ENCODE results near the gene IMPA2.

Gene IMPA2

DNA sequence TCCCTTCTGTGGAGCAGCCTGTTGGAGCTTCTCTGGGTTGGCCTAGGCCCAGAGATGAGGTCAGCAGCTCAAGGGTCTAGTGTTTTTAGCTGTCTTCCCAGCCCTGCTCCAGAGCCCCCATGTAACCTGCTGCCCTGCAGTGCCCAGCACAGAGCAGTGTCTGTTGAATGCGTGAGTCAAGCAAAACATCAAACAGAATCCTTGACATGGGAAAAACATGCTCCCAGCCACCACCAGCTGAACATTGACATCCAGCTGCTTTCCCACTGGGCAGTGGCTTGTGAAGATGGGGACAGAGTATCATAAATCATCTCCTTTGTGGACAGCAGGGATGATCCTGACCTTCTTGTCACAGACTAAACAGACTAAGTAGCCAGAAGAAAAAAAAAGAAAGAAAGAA is 22.6 kb downstream of the IMPA2 start:
- no peak for DNase-seq (ENCODE audit: low read depth)
- no peak overlapping the region for H3K4me3 ChIP-seq (ENCODE audit: low read depth, low read length)
- TF ChIP-seq, protein P1, sequence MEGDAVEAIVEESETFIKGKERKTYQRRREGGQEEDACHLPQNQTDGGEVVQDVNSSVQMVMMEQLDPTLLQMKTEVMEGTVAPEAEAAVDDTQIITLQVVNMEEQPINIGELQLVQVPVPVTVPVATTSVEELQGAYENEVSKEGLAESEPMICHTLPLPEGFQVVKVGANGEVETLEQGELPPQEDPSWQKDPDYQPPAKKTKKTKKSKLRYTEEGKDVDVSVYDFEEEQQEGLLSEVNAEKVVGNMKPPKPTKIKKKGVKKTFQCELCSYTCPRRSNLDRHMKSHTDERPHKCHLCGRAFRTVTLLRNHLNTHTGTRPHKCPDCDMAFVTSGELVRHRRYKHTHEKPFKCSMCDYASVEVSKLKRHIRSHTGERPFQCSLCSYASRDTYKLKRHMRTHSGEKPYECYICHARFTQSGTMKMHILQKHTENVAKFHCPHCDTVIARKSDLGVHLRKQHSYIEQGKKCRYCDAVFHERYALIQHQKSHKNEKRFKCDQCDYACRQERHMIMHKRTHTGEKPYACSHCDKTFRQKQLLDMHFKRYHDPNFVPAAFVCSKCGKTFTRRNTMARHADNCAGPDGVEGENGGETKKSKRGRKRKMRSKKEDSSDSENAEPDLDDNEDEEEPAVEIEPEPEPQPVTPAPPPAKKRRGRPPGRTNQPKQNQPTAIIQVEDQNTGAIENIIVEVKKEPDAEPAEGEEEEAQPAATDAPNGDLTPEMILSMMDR (conservative IDR thresholded peaks at IDR 0.05; ENCODE audit: low read depth, low read length): no peak

DNA sequence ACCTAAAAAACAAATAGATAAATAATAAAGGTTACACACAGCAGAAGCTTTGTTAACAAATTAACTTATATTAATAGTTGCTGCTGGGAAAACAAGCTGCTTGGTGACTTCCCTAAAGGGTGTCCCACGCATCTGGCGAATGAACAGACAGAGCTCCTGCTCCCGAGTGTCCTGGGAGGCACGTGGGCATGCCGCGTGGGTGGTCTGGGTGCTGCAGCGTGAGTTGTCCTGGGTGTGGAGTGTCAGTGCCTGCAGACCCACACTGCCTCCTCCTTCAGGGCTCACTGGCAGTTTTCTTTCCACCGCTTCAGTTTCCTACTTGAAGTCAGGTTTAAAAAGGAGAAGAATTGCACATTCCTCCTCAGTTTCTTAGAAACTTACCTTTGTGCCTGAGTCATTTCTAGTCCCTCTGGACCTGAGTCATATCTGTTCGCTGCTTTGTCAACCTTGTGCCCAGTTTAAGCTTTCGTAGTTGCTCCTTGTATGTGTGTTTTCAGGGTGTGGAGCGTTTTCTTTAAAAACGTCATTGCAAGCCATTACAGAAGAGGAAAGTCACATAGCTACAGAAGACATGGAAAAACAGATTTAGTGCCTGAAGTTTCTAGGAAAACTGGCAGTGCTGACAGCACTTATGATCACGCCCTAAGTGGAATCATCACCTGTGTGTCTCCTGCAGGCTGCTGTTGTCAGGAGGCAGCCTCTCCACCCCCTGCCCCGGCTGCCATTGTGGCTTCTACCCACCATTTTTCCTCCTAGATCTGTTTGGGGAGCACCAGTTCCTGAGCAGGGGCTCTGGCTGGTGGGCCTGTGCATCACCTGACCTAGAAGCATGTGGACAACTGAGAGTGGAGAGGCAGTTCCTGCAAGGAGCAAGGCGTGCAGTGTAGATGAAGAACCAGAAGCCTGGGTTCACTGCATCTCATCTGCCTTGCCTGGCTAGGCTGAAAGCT is 24.5 kb downstream of the IMPA2 start:
- no peak overlapping the region for H3K4me3 ChIP-seq (ENCODE audit: low read depth, low read length)
- DNase-seq (ENCODE audit: low read depth): no peak

DNA sequence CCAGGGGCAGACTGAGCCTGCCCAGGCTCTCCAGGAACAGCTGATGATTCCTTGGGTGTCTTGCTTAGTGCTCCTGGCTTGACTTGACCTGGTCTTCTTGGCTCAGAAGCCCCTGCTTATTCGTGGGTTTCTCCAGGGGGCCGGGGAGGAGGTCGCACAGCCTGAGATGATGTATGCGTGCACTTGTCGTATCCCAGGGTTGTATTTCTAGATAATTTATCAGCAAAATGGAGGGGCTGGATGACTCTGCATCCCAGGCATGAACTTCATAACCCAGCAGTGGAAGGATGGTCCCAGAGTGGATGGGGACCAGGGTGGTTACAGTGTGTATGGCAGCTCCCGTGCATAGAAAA is 25.2 kb downstream of the IMPA2 start:
- H3K4me3 ChIP-seq (ENCODE audit: low read depth, low read length): no peak overlapping the region
- no peak for DNase-seq (ENCODE audit: low read depth)
- TF ChIP-seq, protein P1 (conservative IDR thresholded peaks at IDR 0.05; ENCODE audit: low read depth, low read length): no peak

More for the DNA sequence above, 24.5 kb downstream of the IMPA2 start:
- TF ChIP-seq, protein P1 (conservative IDR thresholded peaks at IDR 0.05; ENCODE audit: low read depth, low read length): no peak

DNA sequence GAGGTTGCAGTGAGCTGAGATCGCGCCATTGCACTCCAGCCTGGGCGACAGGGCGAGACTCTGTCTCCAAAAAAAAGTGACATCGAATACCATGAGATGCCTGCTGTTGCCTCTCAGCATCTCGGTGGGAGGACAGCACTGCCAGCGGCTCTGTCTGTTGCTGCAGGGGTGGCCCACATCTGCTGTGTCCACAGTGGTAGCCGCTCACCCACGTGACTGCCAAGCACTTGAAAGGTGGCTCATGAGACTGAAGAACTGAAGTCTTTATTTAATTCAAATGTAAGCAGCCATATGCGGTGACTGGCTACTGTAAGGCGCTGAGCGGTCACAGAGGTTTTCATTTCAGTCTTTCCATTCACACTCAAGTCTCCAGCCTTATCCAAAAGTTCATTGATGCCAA is 25.8 kb downstream of the IMPA2 start:
- TF ChIP-seq, protein P1 (conservative IDR thresholded peaks at IDR 0.05; ENCODE audit: low read depth, low read length): no peak
- DNase-seq (ENCODE audit: low read depth): no peak
- H3K4me3 ChIP-seq (ENCODE audit: low read depth, low read length): no peak overlapping the region

- TF ChIP-seq, protein P1 (conservative IDR thresholded peaks at IDR 0.05; ENCODE audit: low read depth, low read length): no peak
- no peak for DNase-seq (ENCODE audit: low read depth)
- no peak overlapping the region for H3K4me3 ChIP-seq (ENCODE audit: low read depth, low read length)
These were observed 27.0 kb downstream of the IMPA2 start for GRCh38 chr18:12008181-12008767.

- DNase-seq (ENCODE audit: low read depth): no peak
- H3K4me3 ChIP-seq (ENCODE audit: low read depth, low read length): no peak overlapping the region
- TF ChIP-seq, protein P1 (conservative IDR thresholded peaks at IDR 0.05; ENCODE audit: low read depth, low read length): no peak
These were observed 27.7 kb downstream of the IMPA2 start for GRCh38 chr18:12008842-12009580.

All from choroid plexus epithelial cell (primary cell).